K562 (cell line): ENCODE data around the gene PIK3AP1. TPM values are rescaled to one million over a fixed set of nuclear protein-coding genes. Genes with fewer than 3 reads are reported as not detected.

Experiments
- ATAC-seq: fragments of 200-7000 bp; cut with Tn5 transposase; 3 replicates; pipeline ENCODE4 v1.9.1; 2020; ENCODE audit warnings: moderate library complexity
- BruUV-seq: library from RNA; stranded (reverse); fragments of 400-500 nt; replicated peaks from 2 replicates; lab custom pipeline; 2021; lab: Mats Ljungman, UMichigan
- CTCF ChIA-PET: fragments of 300-600 bp; formaldehyde crosslinking; extraction: SDS; loops from one replicate; lab custom pipeline; 2021; ENCODE audit warnings: low intra/inter-chr PET ratio; lab: Yijun Ruan, JAX
- POLR2A ChIA-PET: fragments of 300-600, 350-650 bp; sonication (Branson Sonifier 250); formaldehyde crosslinking; extraction: SDS; loops from one replicate; lab custom pipeline; 2021; ENCODE audit warnings: antibody characterized with exemption, inconsistent platforms; lab: Yijun Ruan, JAX
- DNase-seq, 4 experiments: peaks; one replicate each; pipeline versions ENCODE4 v3.0.0 to v3.0.0-alpha.2; 2011 to 2018; ENCODE audit warnings: low spot score in 3 of 4, mixed read lengths in 3 of 4; ENCODE audit errors: extremely low read depth in 1 of 4
- FAIRE-seq: peaks from 2 replicates; lab custom pipeline; 2011; peaks lifted over from hg19 to GRCh38; lab: Jason Lieb, UNC
- H2AFZ ChIP-seq: 2 replicates; pipeline ENCODE4 v1.6.0; 2011; ENCODE audit warnings: low read depth, low read length, control low read depth, inconsistent platforms
- H3K27ac ChIP-seq: fragments of 200-600 bp; 3 replicates; pipeline ENCODE4 v1.8.0; 2011; ENCODE audit warnings: low read depth, mild to moderate bottlenecking, control low read depth, inconsistent platforms, low read length, moderate library complexity, mixed read lengths; ENCODE audit errors: extremely low read depth
- H3K27me3 ChIP-seq, 2 experiments: fragments of 300-600 bp in 1 of 2; 2 replicates in 1 of 2; 3 replicates in 1 of 2; pipeline versions ENCODE4 v1.6.0 to v1.8.0; 2011; ENCODE audit warnings: inconsistent platforms in 2 of 2, low read length in 2 of 2, mild to moderate bottlenecking in 1 of 2, mixed read lengths in 1 of 2, moderate library complexity in 1 of 2; ENCODE audit not compliant: control insufficient read depth in 2 of 2, insufficient read depth in 2 of 2
- H3K36me3 ChIP-seq: fragments of 300-600 bp; 3 replicates; pipeline ENCODE4 v1.8.0; 2011; ENCODE audit warnings: mild to moderate bottlenecking, low read length, inconsistent platforms; ENCODE audit not compliant: control insufficient read depth, insufficient read depth
- H3K4me1 ChIP-seq, 2 experiments: fragments of 200-600 bp in 1 of 2; replicated peaks in 1 of 2; 2 replicates in 1 of 2; 3 replicates in 1 of 2; pipeline versions ENCODE4 v1.5.1 to v1.8.0; 2011; ENCODE audit warnings: inconsistent platforms in 2 of 2, low read length in 2 of 2, mild to moderate bottlenecking in 1 of 2, mixed read lengths in 1 of 2, moderate library complexity in 1 of 2; ENCODE audit not compliant: control insufficient read depth in 2 of 2, insufficient read depth in 2 of 2
- H3K4me2 ChIP-seq: 2 replicates; pipeline ENCODE4 v1.6.1; 2011; ENCODE audit warnings: low read length, control low read depth, inconsistent platforms, mixed read lengths; ENCODE audit not compliant: insufficient read depth
- H3K4me3 ChIP-seq: fragments of 200-600 bp; sonication (generic), shearing (Covaris generic); 2 replicates; pipeline ENCODE4 v1.5.1; 2016; ENCODE audit warnings: control low read depth, inconsistent platforms
- H3K79me2 ChIP-seq: fragments of 200-600 bp; 3 replicates; pipeline ENCODE4 v1.8.0; 2011; ENCODE audit warnings: low read length, inconsistent platforms; ENCODE audit not compliant: control insufficient read depth, insufficient read depth
- H3K9ac ChIP-seq, 2 experiments: 2 replicates each; pipeline versions ENCODE4 v1.6.0 to v1.6.1; 2011; ENCODE audit warnings: low read depth in 2 of 2, low read length in 2 of 2, control low read depth in 1 of 2, inconsistent platforms in 1 of 2, mild to moderate bottlenecking in 1 of 2, mixed read lengths in 1 of 2; ENCODE audit not compliant: insufficient read depth in 1 of 2
- H3K9me1 ChIP-seq: one replicate; pipeline ENCODE4 v1.6.0; 2011; ENCODE audit warnings: inconsistent platforms, mild to moderate bottlenecking, low read length, moderate library complexity; ENCODE audit not compliant: control insufficient read depth, insufficient read depth
- H3K9me3 ChIP-seq: replicated peaks from 2 replicates; pipeline ENCODE4 v1.5.1; 2011; ENCODE audit warnings: low read depth, low read length, inconsistent platforms; ENCODE audit not compliant: control insufficient read depth, insufficient read depth
- H4K20me1 ChIP-seq: replicated peaks from 2 replicates; pipeline ENCODE4 v1.6.1; 2011; ENCODE audit warnings: low read length, inconsistent platforms, mixed read lengths; ENCODE audit not compliant: control insufficient read depth, insufficient read depth
- CREB1 ChIP-seq, 2 experiments: sonication (generic) in 1 of 2; formaldehyde crosslinking in 1 of 2; IDR thresholded peaks; 2 replicates each; pipeline versions ENCODE4 v1.6.1 to v1.8.0; 2012 to 2022; ENCODE audit warnings: inconsistent platforms in 1 of 2, mild to moderate bottlenecking in 1 of 2, missing genetic modification reagents in 1 of 2, moderate library complexity in 1 of 2
- E2F3 ChIP-seq: fragments of 250-450 bp; sonication (Bioruptor Pico); IDR thresholded peaks from 2 replicates; pipeline ENCODE4 v1.4.0; 2020; ENCODE audit warnings: mild to moderate bottlenecking
- HMBOX1 ChIP-seq: sonication (generic); IDR thresholded peaks from 2 replicates; pipeline ENCODE4 v1.6.1; 2016
- HNRNPH1 ChIP-seq: fragments of 200-400 bp; formaldehyde crosslinking; optimal IDR thresholded peaks from 2 replicates; pipeline ENCODE3; 2017; ENCODE audit warnings: low read depth, mild to moderate bottlenecking, low read length, moderate library complexity
- KLF1 ChIP-seq: fragments of 450-650 bp; IDR thresholded peaks from 2 replicates; pipeline ENCODE4 v1.6.1; 2016; ENCODE audit warnings: missing genetic modification characterization, missing compliant biosample characterization
- PML ChIP-seq: IDR thresholded peaks from 2 replicates; pipeline ENCODE4 v1.6.1; 2012; ENCODE audit warnings: low read length, inconsistent platforms
- RFX5 ChIP-seq: IDR thresholded peaks from 2 replicates; pipeline ENCODE4 v1.6.1; 2011; ENCODE audit warnings: low read depth, mild to moderate bottlenecking, improper control_type of control experiment, low read length
- SAFB2 ChIP-seq: fragments of 200-400 bp; formaldehyde crosslinking; IDR thresholded peaks from 2 replicates; pipeline ENCODE4 v1.6.1; 2018; ENCODE audit warnings: borderline replicate concordance, low read length, low read depth, moderate library complexity; ENCODE audit not compliant: severe bottlenecking
- SIN3B ChIP-seq: fragments of 450-650 bp; IDR thresholded peaks from 2 replicates; pipeline ENCODE4 v1.6.1; 2017; ENCODE audit warnings: low read depth, mild to moderate bottlenecking, moderate library complexity
- SIX5 ChIP-seq, 2 experiments: IDR thresholded peaks; 2 replicates each; pipeline ENCODE4 v1.6.1; 2011; ENCODE audit warnings: low read length in 2 of 2, borderline replicate concordance in 1 of 2, low read depth in 1 of 2, mild to moderate bottlenecking in 1 of 2, moderate library complexity in 1 of 2; ENCODE audit not compliant: insufficient read depth in 1 of 2
- SNAPC5 ChIP-seq: fragments of 250-450 bp; sonication (Bioruptor Pico); IDR thresholded peaks from 2 replicates; pipeline ENCODE4 v1.8.0; 2021; ENCODE audit warnings: moderate library complexity, mild to moderate bottlenecking, inconsistent platforms
- SRSF1 ChIP-seq: fragments of 200-400 bp; formaldehyde crosslinking; IDR thresholded peaks from 2 replicates; pipeline ENCODE4 v1.6.1; 2017; ENCODE audit warnings: mild to moderate bottlenecking, low read depth, low read length, moderate library complexity
- TCF3 ChIP-seq: sonication (generic); formaldehyde crosslinking; IDR thresholded peaks from 2 replicates; pipeline ENCODE4 v1.4.0; 2020; ENCODE audit warnings: mild to moderate bottlenecking, missing genetic modification reagents
- VEZF1 ChIP-seq: fragments of 200-800 bp; sonication (Bioruptor generic); IDR thresholded peaks from 2 replicates; pipeline ENCODE4 v1.6.1; 2017; ENCODE audit warnings: missing genetic modification characterization, missing compliant biosample characterization
- ZNF232 ChIP-seq: sonication (generic); formaldehyde crosslinking; IDR thresholded peaks from 2 replicates; pipeline ENCODE4 v1.8.0; 2022; ENCODE audit warnings: mild to moderate bottlenecking, missing genetic modification reagents
- ZNF324 ChIP-seq: fragments of 250-450 bp; sonication (Bioruptor Pico); IDR thresholded peaks from 2 replicates; pipeline ENCODE4 v1.4.0; 2020; ENCODE audit warnings: mild to moderate bottlenecking
- ZNF766 ChIP-seq: fragments of 200-800 bp; sonication (Bioruptor generic); conservative IDR thresholded peaks from 2 replicates; pipeline ENCODE4 v1.6.1; 2016; ENCODE audit warnings: missing genetic modification characterization, missing compliant biosample characterization
- WGBS: fragments of 100-300 bp; shearing (Covaris generic); methylation state at CpG from one replicate; pipeline ENCODE4 v1.1.6; 2016; ENCODE audit warnings: low coverage, mixed read lengths; ENCODE audit not compliant: insufficient coverage; ENCODE audit errors: missing lambda C conversion rate; 5-methylcytosine and 5-hydroxymethylcytosine counted together
- in situ Hi-C: fragments of 300-500 bp; cut with MboI; formaldehyde crosslinking; loops from 4 replicates; pipeline ENCODE4 v1.15.0; 2018; ENCODE audit warnings: inconsistent platforms, mixed read lengths
- intact Hi-C: fragments of 100-400 bp; cut with micrococcal nuclease; formaldehyde crosslinking; loops from 2 replicates; pipeline ENCODE4 v1.14.2; 2022
- polyA plus RNA-seq, 8 experiments: library from polyadenylated mRNA; depleted of rRNA in 4 of 8; stranded (reverse) in 5 of 8; unstranded in 3 of 8; fragments of >200 nt; fragmentation: Nextera tagmentation in 2 of 8; fragmentation: Illumina TruSeq in 1 of 8; extraction: Ambion mirVana in 2 of 8; extraction: Trizol in 1 of 8; gene quantifications; 2 replicates each; pipeline versions ENCODE4 v1.2.1 to v1.2.3, GENCODE V29; 2011 to 2014; ENCODE audit warnings: inconsistent platforms in 1 of 8, missing spikeins in 1 of 8
- total RNA-seq, 7 experiments: library from RNA; depleted of rRNA in 6 of 7; stranded (reverse); fragments of >200 nt in 6 of 7; fragmentation: Illumina TruSeq in 2 of 7; extraction: Trizol in 2 of 7; gene quantifications; 2 replicates each; pipeline versions ENCODE4 v1.2.1 to v1.2.3, GENCODE V29; 2011 to 2021; ENCODE audit warnings: low replicate concordance in 1 of 7

Gene PIK3AP1
- total and polyA plus RNA-seq, 9 of the 15 experiments (the other 6 are each of a cell fraction or from before 2014, with no cell fraction given), result 0.20 to 2.4 (median 1.4) TPM

- no peak for TF ChIP-seq ZNF232 (CRISPR knock-in tag)
- no peak for TF ChIP-seq SIX5 (IDR thresholded peaks at IDR 0.05; ENCODE audit: borderline replicate concordance in 1 of 2, insufficient read depth in 1 of 2, low read depth in 1 of 2, low read length in 2 of 2)
- TF ChIP-seq TCF3 (CRISPR knock-in tag), result no peak
- TF ChIP-seq E2F3 (CRISPR knock-in tag), result no peak
- TF ChIP-seq ZNF324 (CRISPR knock-in tag), result no peak
- TF ChIP-seq KLF1 (tag), result no peak
- no peak for TF ChIP-seq SNAPC5 (CRISPR knock-in tag)
- no peak for TF ChIP-seq CREB1 (IDR thresholded peaks at IDR 0.05)
- TF ChIP-seq CREB1 (CRISPR knock-in tag; IDR thresholded peaks at IDR 0.05), result no peak
- no peak for TF ChIP-seq ZNF766
- TF ChIP-seq HNRNPH1, result no peak
These were observed 74.0 kb downstream of the PIK3AP1 start (continued) for GRCh38 chr10:96646301-96646700.

- CTCF ChIA-PET, result interaction anchor here (0.6 kb wide), 1 partner anchor 161 kb away, joined by 3 read pairs; no protein-coding TSS in a partner anchor
- intact Hi-C loops (loop anchor here (10.0 kb wide), 2 partner anchors 250 to 380 kb away; no protein-coding TSS in a partner anchor), in situ Hi-C loops (loop anchor here (10.0 kb wide), 1 partner anchor 390 kb away; no protein-coding TSS in a partner anchor)
- ATAC-seq (no peak), FAIRE-seq (no peak), DNase-seq (no peak)
- Histone ChIP-seq H3K36me3 (no peaks in the 10 kb centered on the region), H3K9me3 (no peaks in the 10 kb centered on the region), H3K9me1 (no peaks in the 10 kb centered on the region), H3K4me3 (no peak overlapping the region), H3K79me2 (no peaks in the 10 kb centered on the region), H3K9ac (no peak overlapping the region), H3K4me1 (no peaks in the 10 kb centered on the region), H4K20me1 (no peaks in the 10 kb centered on the region), H3K27ac (no peak overlapping the region), H2AFZ (no peak overlapping the region), H3K4me2 (no peak overlapping the region), H3K27me3 (peaks cover 0 to 8% of the 10 kb centered on the region in 2 experiments; a peak in 2 of 5 replicates)
- BruUV-seq, result no TSS peak
- POLR2A ChIA-PET, result no interaction called here
- WGBS, result 32% methylated on average over 10 of the region's 13 CpGs
- TF ChIP-seq SRSF1 (no peak), SAFB2 (no peak), VEZF1 (CRISPR knock-in tag) (no peak), RFX5 (no peak), PML (no peak), HMBOX1 (no peak), SIN3B (no peak)
These were observed 75.1 kb downstream of the PIK3AP1 start for GRCh38 chr10:96645191-96645721.
